IMR-90 (cell line): ENCODE data around the gene EXT2. TPM values are rescaled to one million over a fixed set of nuclear protein-coding genes. Genes with fewer than 3 reads are reported as not detected.

ENCODE experiments used
- ATAC-seq: fragments of 200-7000 bp; cut with Tn5 transposase; 2 replicates; pipeline ENCODE4 v1.9.1; 2020; ENCODE audit warnings: low read depth, mild to moderate bottlenecking, moderate library complexity
- BruUV-seq: library from RNA; stranded (reverse); fragments of 400-500 nt; replicated peaks from 2 replicates; lab custom pipeline; 2021; lab: Mats Ljungman, UMichigan
- CTCF ChIA-PET: fragments of 300-600 bp; formaldehyde crosslinking; extraction: SDS; loops from one replicate; lab custom pipeline; 2021; ENCODE audit warnings: antibody characterized with exemption; lab: Yijun Ruan, JAX
- POLR2A ChIA-PET: fragments of 300-600 bp; sonication (Branson Sonifier 250); formaldehyde crosslinking; loops from one replicate; lab custom pipeline; 2022; ENCODE audit warnings: antibody characterized with exemption; ENCODE audit not compliant: unreplicated experiment; lab: Charles Lee
- DNase-seq: peaks from one replicate; pipeline ENCODE4 v3.0.0; 2013
- H2AFZ ChIP-seq: replicated peaks from 2 replicates; pipeline ENCODE3; 2013; ENCODE audit warnings: low read length, mild to moderate bottlenecking; ENCODE audit not compliant: poor library complexity
- H2AK5ac ChIP-seq: 2 replicates; pipeline ENCODE4 v1.6.1; 2013; ENCODE audit warnings: low read depth, low read length, inconsistent platforms
- H2AK9ac ChIP-seq: replicated peaks from 2 replicates; pipeline ENCODE3; 2013; ENCODE audit warnings: mild to moderate bottlenecking, low read depth, low read length, moderate library complexity; ENCODE audit not compliant: poor library complexity
- H2BK120ac ChIP-seq: 2 replicates; pipeline ENCODE4 v1.6.1; 2013; ENCODE audit warnings: low read depth, low read length, inconsistent platforms
- H2BK15ac ChIP-seq: 3 replicates; pipeline ENCODE4 v1.6.1; 2013; ENCODE audit warnings: low read depth, low read length, inconsistent platforms
- H2BK20ac ChIP-seq: 2 replicates; pipeline ENCODE4 v1.6.1; 2013; ENCODE audit warnings: low read depth, mild to moderate bottlenecking, inconsistent platforms, low read length, moderate library complexity
- H2BK5ac ChIP-seq: 2 replicates; pipeline ENCODE4 v1.6.1; 2013; ENCODE audit warnings: mild to moderate bottlenecking, low read depth, low read length, inconsistent platforms; ENCODE audit not compliant: poor library complexity, severe bottlenecking
- H3K14ac ChIP-seq: replicated peaks from 2 replicates; pipeline ENCODE4 v1.6.1; 2013; ENCODE audit warnings: low read depth, low read length, inconsistent platforms
- H3K18ac ChIP-seq: 2 replicates; pipeline ENCODE4 v1.6.1; 2013; ENCODE audit warnings: low read depth, low read length, control low read depth
- H3K23ac ChIP-seq: 2 replicates; pipeline ENCODE4 v1.6.1; 2013; ENCODE audit warnings: low read depth, low read length, inconsistent platforms
- H3K27ac ChIP-seq: 2 replicates; pipeline ENCODE4 v1.5.1; 2013; ENCODE audit warnings: mild to moderate bottlenecking, control low read depth, low read length; ENCODE audit not compliant: insufficient read depth
- H3K27me3 ChIP-seq: 2 replicates; pipeline ENCODE4 v1.6.1; 2013; ENCODE audit warnings: low read length; ENCODE audit not compliant: control insufficient read depth, insufficient read depth
- H3K36me3 ChIP-seq: 2 replicates; pipeline ENCODE4 v1.6.1; 2013; ENCODE audit warnings: low read length, mixed read lengths; ENCODE audit not compliant: control insufficient read depth, insufficient read depth
- H3K4ac ChIP-seq: 2 replicates; pipeline ENCODE4 v1.6.1; 2013; ENCODE audit warnings: low read depth, low read length, inconsistent platforms
- H3K4me1 ChIP-seq: 2 replicates; pipeline ENCODE4 v1.6.1; 2013; ENCODE audit warnings: low read length, mixed read lengths; ENCODE audit not compliant: control insufficient read depth, insufficient read depth
- H3K4me2 ChIP-seq: 2 replicates; pipeline ENCODE4 v1.6.1; 2013; ENCODE audit warnings: low read depth, mild to moderate bottlenecking, control low read depth, low read length, moderate library complexity
- H3K4me3 ChIP-seq: 2 replicates; pipeline ENCODE4 v1.5.1; 2013; ENCODE audit warnings: low read depth, mild to moderate bottlenecking, control low read depth, low read length, moderate library complexity; ENCODE audit not compliant: insufficient read depth
- H3K56ac ChIP-seq: 2 replicates; pipeline ENCODE4 v1.6.1; 2013; ENCODE audit warnings: low read length, inconsistent platforms; ENCODE audit not compliant: insufficient read depth; ENCODE audit errors: extremely low read depth
- H3K79me1 ChIP-seq, 2 experiments: 2 replicates each; pipeline ENCODE4 v1.6.1; 2013; ENCODE audit warnings: low read length in 2 of 2, inconsistent platforms in 1 of 2, low read depth in 1 of 2
- H3K9ac ChIP-seq: 2 replicates; pipeline ENCODE4 v1.6.1; 2013; ENCODE audit warnings: low read depth, low read length, control low read depth
- H3K9me1 ChIP-seq: 2 replicates; pipeline ENCODE4 v1.6.1; 2013; ENCODE audit warnings: low read length, inconsistent platforms; ENCODE audit not compliant: insufficient read depth
- H3K9me3 ChIP-seq: 2 replicates; pipeline ENCODE4 v1.6.1; 2013; ENCODE audit warnings: low read length; ENCODE audit not compliant: control insufficient read depth, insufficient read depth
- H4K20me1 ChIP-seq: 2 replicates; pipeline ENCODE4 v1.6.1; 2013; ENCODE audit warnings: low read length, inconsistent platforms; ENCODE audit not compliant: insufficient read depth
- H4K5ac ChIP-seq: 2 replicates; pipeline ENCODE4 v1.6.1; 2013; ENCODE audit warnings: mild to moderate bottlenecking, low read depth, low read length, control low read depth
- H4K8ac ChIP-seq, 2 experiments: 2 replicates each; pipeline ENCODE4 v1.6.1; 2013; ENCODE audit warnings: low read depth in 2 of 2, low read length in 2 of 2, control low read depth in 1 of 2, inconsistent platforms in 1 of 2
- H4K91ac ChIP-seq: 2 replicates; pipeline ENCODE4 v1.6.1; 2013; ENCODE audit warnings: low read depth, low read length, inconsistent platforms; ENCODE audit not compliant: insufficient read depth
- CEBPB ChIP-seq: IDR thresholded peaks from 2 replicates; pipeline ENCODE4 v1.6.1; 2012; ENCODE audit warnings: low read depth, low read length, improper control_type of control experiment
- FOS ChIP-seq: fragments of 150-350 bp; IDR thresholded peaks from 2 replicates; pipeline ENCODE4 v1.6.1; 2016; ENCODE audit warnings: low read depth, low read length
- RFX5 ChIP-seq: IDR thresholded peaks from 2 replicates; pipeline ENCODE4 v1.8.0; 2012; ENCODE audit warnings: low read depth, mild to moderate bottlenecking, low read length, moderate library complexity
- WGBS, 2 experiments: methylation state at CpG; one replicate each; pipeline versions ENCODE4 v1.1.5 to v1.1.7; 2013; ENCODE audit warnings: missing lambda C conversion rate in 2 of 2; ENCODE audit not compliant: insufficient read length in 1 of 2; ENCODE audit errors: extremely low coverage in 2 of 2; 5-methylcytosine and 5-hydroxymethylcytosine counted together
- dilution Hi-C: fragments of 300-500 bp; cut with HindIII; formaldehyde crosslinking; loops from one replicate; pipeline ENCODE4 v1.14.3; 2018; ENCODE audit warnings: low sequenced_read_pairs; ENCODE audit not compliant: unreplicated experiment
- in situ Hi-C: fragments of 300-500 bp; cut with MboI; formaldehyde crosslinking; loops from 3 replicates; pipeline ENCODE4 v1.14.3; 2019; ENCODE audit warnings: low sequenced_read_pairs, inconsistent platforms, mixed read lengths
- intact Hi-C: fragments of 100-400 bp; cut with micrococcal nuclease; formaldehyde crosslinking; loops from 2 replicates; pipeline ENCODE4 v1.10.0; 2022
- polyA plus RNA-seq, 3 experiments: library from polyadenylated mRNA; depleted of rRNA; stranded (reverse); fragments of >200 nt; gene quantifications; 2 replicates each; pipeline ENCODE4 v1.2.3, GENCODE V29; 2012; ENCODE audit warnings: low replicate concordance in 1 of 3
- total RNA-seq: library from RNA; depleted of rRNA; stranded (reverse); fragments of >200 nt; gene quantifications from 2 replicates; pipeline ENCODE4 v1.2.3, GENCODE V29; 2012
- TF ChIP-seq, protein P1 (sequence below): fragments of 150-350 bp; IDR thresholded peaks from 2 replicates; pipeline ENCODE4 v1.6.1; 2016; ENCODE audit warnings: low read depth, mild to moderate bottlenecking, low read length, moderate library complexity, borderline replicate concordance
- TF ChIP-seq, protein P2 (sequence below): conservative IDR thresholded peaks from 2 replicates; pipeline ENCODE4 v1.5.1; 2012; ENCODE audit warnings: mild to moderate bottlenecking, low read depth, low read length, improper control_type of control experiment

EXT2 gene
- total and polyA plus RNA-seq, 2 of the 4 experiments (the other 2 are of a cell fraction) = 75.0 to 85.3 TPM

DNA sequence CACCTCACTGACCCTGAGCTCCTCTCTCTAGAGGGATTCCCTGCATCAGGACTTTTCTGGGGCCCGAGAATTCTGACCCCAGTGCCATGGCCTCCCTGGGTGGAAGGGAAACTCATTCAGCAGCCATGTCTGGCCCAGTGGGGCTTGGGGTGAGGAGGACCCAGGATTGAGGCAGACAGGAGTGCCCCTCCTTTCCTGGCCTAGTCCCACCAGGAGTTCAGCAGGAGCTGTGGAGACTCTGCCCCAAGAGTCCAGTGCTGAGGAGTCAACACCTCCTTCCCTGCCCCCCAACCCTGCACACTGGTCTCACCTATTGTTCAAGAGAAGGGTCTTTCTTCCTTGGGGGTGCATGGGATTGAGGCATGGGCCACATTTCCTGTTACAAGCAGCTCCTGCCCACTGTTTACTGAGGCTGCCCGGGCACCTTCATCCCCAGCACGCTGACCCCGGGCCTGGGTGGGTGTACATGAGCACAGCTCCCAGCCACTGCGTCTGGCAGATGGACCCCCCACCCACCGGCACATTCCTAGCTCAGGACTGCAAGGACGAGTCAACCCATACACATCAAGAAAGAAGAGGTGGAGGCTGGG, 180.6 kb downstream of the EXT2 start:
- no peak overlapping the region for H3K4me2 ChIP-seq
- in situ Hi-C loops = no loop called here
- no peak overlapping the region for H3K56ac ChIP-seq
- no peak overlapping the region for H4K5ac ChIP-seq
- TF ChIP-seq RFX5 (no peak), CEBPB (no peak), FOS (no peak)
- TF ChIP-seq, protein P1, sequence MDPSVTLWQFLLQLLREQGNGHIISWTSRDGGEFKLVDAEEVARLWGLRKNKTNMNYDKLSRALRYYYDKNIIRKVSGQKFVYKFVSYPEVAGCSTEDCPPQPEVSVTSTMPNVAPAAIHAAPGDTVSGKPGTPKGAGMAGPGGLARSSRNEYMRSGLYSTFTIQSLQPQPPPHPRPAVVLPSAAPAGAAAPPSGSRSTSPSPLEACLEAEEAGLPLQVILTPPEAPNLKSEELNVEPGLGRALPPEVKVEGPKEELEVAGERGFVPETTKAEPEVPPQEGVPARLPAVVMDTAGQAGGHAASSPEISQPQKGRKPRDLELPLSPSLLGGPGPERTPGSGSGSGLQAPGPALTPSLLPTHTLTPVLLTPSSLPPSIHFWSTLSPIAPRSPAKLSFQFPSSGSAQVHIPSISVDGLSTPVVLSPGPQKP = no peak
- TF ChIP-seq, protein P2, sequence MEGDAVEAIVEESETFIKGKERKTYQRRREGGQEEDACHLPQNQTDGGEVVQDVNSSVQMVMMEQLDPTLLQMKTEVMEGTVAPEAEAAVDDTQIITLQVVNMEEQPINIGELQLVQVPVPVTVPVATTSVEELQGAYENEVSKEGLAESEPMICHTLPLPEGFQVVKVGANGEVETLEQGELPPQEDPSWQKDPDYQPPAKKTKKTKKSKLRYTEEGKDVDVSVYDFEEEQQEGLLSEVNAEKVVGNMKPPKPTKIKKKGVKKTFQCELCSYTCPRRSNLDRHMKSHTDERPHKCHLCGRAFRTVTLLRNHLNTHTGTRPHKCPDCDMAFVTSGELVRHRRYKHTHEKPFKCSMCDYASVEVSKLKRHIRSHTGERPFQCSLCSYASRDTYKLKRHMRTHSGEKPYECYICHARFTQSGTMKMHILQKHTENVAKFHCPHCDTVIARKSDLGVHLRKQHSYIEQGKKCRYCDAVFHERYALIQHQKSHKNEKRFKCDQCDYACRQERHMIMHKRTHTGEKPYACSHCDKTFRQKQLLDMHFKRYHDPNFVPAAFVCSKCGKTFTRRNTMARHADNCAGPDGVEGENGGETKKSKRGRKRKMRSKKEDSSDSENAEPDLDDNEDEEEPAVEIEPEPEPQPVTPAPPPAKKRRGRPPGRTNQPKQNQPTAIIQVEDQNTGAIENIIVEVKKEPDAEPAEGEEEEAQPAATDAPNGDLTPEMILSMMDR = no peak
- intact Hi-C loops = no loop called here
- H2BK120ac ChIP-seq = no peak overlapping the region
- ChIA-PET POLR2A (no interaction called here), CTCF (no interaction called here)
- H4K20me1 ChIP-seq = no peaks in the 10 kb centered on the region
- H3K27me3 ChIP-seq = peaks cover 24% of the 10 kb centered on the region
- no peak overlapping the region for H2AK5ac ChIP-seq
- no peak overlapping the region for H3K14ac ChIP-seq
- no peak overlapping the region for H2BK20ac ChIP-seq
- no peak overlapping the region for H2BK5ac ChIP-seq
- no peaks in the 10 kb centered on the region for H3K4me1 ChIP-seq
- H4K91ac ChIP-seq = no peak overlapping the region
- H3K79me1 ChIP-seq = no peaks in the 10 kb centered on the region
- no peak overlapping the region for H3K9ac ChIP-seq
- H3K36me3 ChIP-seq = no peaks in the 10 kb centered on the region
- DNase-seq (no peak), ATAC-seq (no peak)
- H3K23ac ChIP-seq = no peak overlapping the region
- H3K4me3 ChIP-seq = no peak overlapping the region
- no peak overlapping the region for H2BK15ac ChIP-seq
- H2AK9ac ChIP-seq = no peak overlapping the region
- no TSS peak for BruUV-seq
- H3K18ac ChIP-seq = no peak overlapping the region
- H3K27ac ChIP-seq = no peak overlapping the region
- no peaks in the 10 kb centered on the region for H3K9me3 ChIP-seq
- H2AFZ ChIP-seq = no peak overlapping the region
- H4K8ac ChIP-seq = no peak overlapping the region
- WGBS, 2 experiments = no CpG with 5 or more reads among the region's 7 CpGs
- dilution Hi-C loops = no loop called here
- no peaks in the 10 kb centered on the region for H3K9me1 ChIP-seq
- H3K4ac ChIP-seq = no peak overlapping the region
